Lower lobe of right lung (tissue), 2 donors: Measurements from ENCODE around the gene IMPDH2. TPM values are rescaled to one million over a fixed set of nuclear protein-coding genes. Genes with fewer than 3 reads are reported as not detected.

Experiments used
- ATAC-seq, 2 donors: fragments of 200-7000 bp; cut with Tn5 transposase; one replicate each; pipeline ENCODE4 v1.9.1; 2020 to 2022; ENCODE audit warnings: mild to moderate bottlenecking in 2 of 2, moderate library complexity in 2 of 2
- DNase-seq: peaks from one replicate; pipeline ENCODE4 v3.0.0-alpha.2; 2020
- H3K27ac ChIP-seq: fragments of 200-600 bp; one replicate; pipeline ENCODE4 v1.8.0; 2022
- H3K27me3 ChIP-seq: fragments of 200-600 bp; one replicate; pipeline ENCODE4 v1.8.0; 2022; ENCODE audit warnings: low read depth
- H3K36me3 ChIP-seq: fragments of 200-600 bp; one replicate; pipeline ENCODE4 v1.8.0; 2022; ENCODE audit warnings: mild to moderate bottlenecking
- H3K4me1 ChIP-seq: fragments of 200-600 bp; one replicate; pipeline ENCODE4 v1.8.0; 2022
- H3K4me3 ChIP-seq: fragments of 200-600 bp; one replicate; pipeline ENCODE4 v1.8.0; 2022; ENCODE audit warnings: mild to moderate bottlenecking
- H3K9me3 ChIP-seq: fragments of 200-600 bp; one replicate; pipeline ENCODE4 v1.8.0; 2022
- CTCF ChIP-seq: fragments of 200-600 bp; IDR thresholded peaks from one replicate; pipeline ENCODE4 v1.8.0; 2022; ENCODE audit warnings: antibody characterized with exemption, mild to moderate bottlenecking
- intact Hi-C: fragments of 100-400 bp; cut with DNase I; formaldehyde crosslinking; loops from one replicate; pipeline ENCODE4 v1.11.0; 2022
- total RNA-seq: library from RNA; stranded (reverse); fragmentation: NEBNext Ultra II Directional; extraction: Animal tissue kit (Norgen Biotek cat#: 25700); gene quantifications from one replicate; pipeline ENCODE4 v1.2.1, GENCODE V29; 2021
- donor health status: DM: no; HTN: yes; CAD: no; lungs with severe emphysema.

The IMPDH2 gene
- total RNA-seq, 1 donor from 2014 or later: 112 TPM

DNA sequence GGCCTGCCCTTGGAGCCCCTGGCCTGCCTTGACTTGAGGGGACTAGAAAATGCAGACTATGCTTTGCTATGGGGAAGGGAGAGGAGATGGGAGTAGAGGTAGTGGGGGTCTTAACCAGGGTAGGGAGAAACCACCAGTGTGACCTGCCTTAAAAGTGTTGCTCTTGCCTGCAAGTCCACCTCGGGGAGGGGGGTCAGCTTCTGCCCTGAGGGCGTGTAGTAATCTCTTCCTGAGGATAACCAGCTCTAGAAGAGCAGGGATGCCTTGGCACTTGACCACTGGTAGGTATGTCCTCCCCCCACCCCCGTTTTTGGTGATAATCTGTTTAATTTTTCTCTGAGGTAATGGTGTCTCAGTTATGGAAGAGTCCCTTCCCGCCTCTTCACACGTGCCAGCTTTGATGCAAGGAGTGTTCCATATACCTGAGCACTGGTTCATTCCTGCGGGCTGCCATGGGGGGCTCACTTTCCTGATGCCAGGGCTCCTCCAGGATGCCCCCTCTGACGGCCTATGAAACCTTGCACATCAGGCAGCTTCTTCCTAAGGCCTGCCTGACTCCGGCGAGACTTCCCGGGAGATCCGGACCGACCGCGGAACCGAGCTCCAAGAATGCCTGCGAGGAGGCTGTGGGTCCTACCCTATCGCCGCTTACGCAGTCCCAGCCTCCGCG lies 39.9 kb downstream of the IMPDH2 start:
- peaks cover 29% of the 10 kb centered on the region for H3K4me1 ChIP-seq
- no peak for TF ChIP-seq CTCF
- intact Hi-C loops: no loop called here
- H3K36me3 ChIP-seq: peaks cover 18% of the 10 kb centered on the region
- H3K9me3 ChIP-seq: no peaks in the 10 kb centered on the region
- DNase-seq: no peak
- no peak for ATAC-seq
- no peaks in the 10 kb centered on the region for H3K27me3 ChIP-seq
- H3K4me3 ChIP-seq: peak overlapping the region; percentile 83
- H3K27ac ChIP-seq: peak overlapping the region; percentile 88

- Histone ChIP-seq H3K4me1 (peaks cover 16% of the 10 kb centered on the region), H3K36me3 (peaks cover 52% of the 10 kb centered on the region), H3K27me3 (no peaks in the 10 kb centered on the region), H3K4me3 (no peak overlapping the region), H3K27ac (no peak overlapping the region), H3K9me3 (no peaks in the 10 kb centered on the region)
- TF ChIP-seq CTCF: no peak
- DNase-seq (no peak), ATAC-seq (no peak)
- intact Hi-C loops: no loop called here
Observed at GRCh38 chr3:48985831-48986376, 43.3 kb downstream of the IMPDH2 start.

GRCh38 chr3:48984663-48985062 lies 44.5 kb downstream of the IMPDH2 start:
- Histone ChIP-seq H3K27me3 (no peaks in the 10 kb centered on the region), H3K27ac (no peak overlapping the region), H3K4me1 (peaks cover 13% of the 10 kb centered on the region), H3K36me3 (peaks cover 64% of the 10 kb centered on the region), H3K9me3 (no peaks in the 10 kb centered on the region), H3K4me3 (no peak overlapping the region)
- no peak for TF ChIP-seq CTCF
- no peak for DNase-seq
- intact Hi-C loops: no loop called here
- no peak for ATAC-seq

DNA sequence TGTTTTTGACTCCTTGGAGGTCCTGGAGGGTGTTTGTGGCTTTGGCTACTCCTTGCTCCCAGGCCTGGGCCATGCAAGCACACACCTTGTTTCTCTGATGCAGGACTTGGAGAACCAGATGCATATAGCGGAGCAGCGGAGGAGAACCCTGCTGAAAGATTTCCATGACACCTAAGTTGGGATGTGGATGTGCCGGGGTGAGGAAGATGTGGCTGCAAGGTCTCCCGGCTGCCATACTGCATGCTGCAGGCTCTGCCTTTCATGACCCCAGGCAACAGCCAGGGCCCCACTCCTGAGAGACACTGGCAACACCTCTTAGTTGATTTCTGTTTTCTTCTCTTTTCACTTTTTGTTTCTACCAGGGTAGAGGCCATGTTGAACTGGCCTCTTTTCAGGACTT lies 46.1 kb downstream of the IMPDH2 start:
- no peaks in the 10 kb centered on the region for H3K4me1 ChIP-seq
- H3K4me3 ChIP-seq: no peak overlapping the region
- intact Hi-C loops: no loop called here
- peaks cover 78% of the 10 kb centered on the region for H3K36me3 ChIP-seq
- no peaks in the 10 kb centered on the region for H3K9me3 ChIP-seq
- no peak overlapping the region for H3K27ac ChIP-seq
- DNase-seq (no peak), ATAC-seq (no peak)
- no peaks in the 10 kb centered on the region for H3K27me3 ChIP-seq
- TF ChIP-seq CTCF: no peak

GRCh38 chr3:48982686-48983085 lies 46.5 kb downstream of the IMPDH2 start:
- Histone ChIP-seq H3K9me3 (no peaks in the 10 kb centered on the region), H3K36me3 (peaks cover 82% of the 10 kb centered on the region), H3K27me3 (no peaks in the 10 kb centered on the region), H3K4me1 (no peaks in the 10 kb centered on the region), H3K4me3 (no peak overlapping the region), H3K27ac (no peak overlapping the region)
- DNase-seq: no peak
- no peak for TF ChIP-seq CTCF
- intact Hi-C loops: no loop called here
- no peak for ATAC-seq
